Measurements from ENCODE around the gene SPRYD7. TPM values are rescaled to one million over a fixed set of nuclear protein-coding genes. Genes with fewer than 3 reads are reported as not detected.

SPRYD7 gene
- total and polyA plus RNA-seq, 2 donors (not counting 1 experiment from before 2014, with no cell fraction given), result 1.9 to 4.5 TPM

- Mint-ChIP-seq H3K4me1 (peaks cover 30% of the 10 kb centered on the region), H3K4me3 (no peak overlapping the region), H3K9me3 (ENCODE audit: insufficient read depth) (no peaks in the 10 kb centered on the region), H3K27ac (no peak overlapping the region), H3K27me3 (no peaks in the 10 kb centered on the region)
- ChIA-PET POLR2A (no interaction called here), CTCF (interaction anchor here (0.6 kb wide), 1 partner anchor 651 kb away, joined by 3 read pairs; no protein-coding TSS in a partner anchor)
- Histone ChIP-seq H3K9me3 (ENCODE audit: control extremely low read depth in 1 of 3, control insufficient read depth in 2 of 3, insufficient read depth in 1 of 3, low read length in 2 of 3) (no peaks in the 10 kb centered on the region), H3K27ac (ENCODE audit: low read length in 2 of 2) (no peak overlapping the region), H3K4me2 (replicated peaks; ENCODE audit: low read depth, low read length, poor library complexity, severe bottlenecking) (no peak overlapping the region), H4K20me1 (ENCODE audit: control insufficient read depth, insufficient read depth, low read length, poor library complexity, severe bottlenecking) (no peaks in the 10 kb centered on the region), H3K4me3 (ENCODE audit: control extremely low read depth in 1 of 5, extremely low read depth in 1 of 5, insufficient read depth in 1 of 5, low read depth in 2 of 5, low read length in 4 of 5) (no peak overlapping the region), H3K27me3 (replicated peaks in 1 of 4; ENCODE audit: control extremely low read depth in 1 of 4, control insufficient read depth in 3 of 4, insufficient read depth in 4 of 4, low read length in 3 of 4) (no peaks in the 10 kb centered on the region), H3K9ac (ENCODE audit: low read length) (no peak overlapping the region), H2AFZ (ENCODE audit: insufficient read depth, low read depth, low read length, poor library complexity, severe bottlenecking) (no peak overlapping the region), H3K4me1 (ENCODE audit: control insufficient read depth in 2 of 2, insufficient read depth in 2 of 2, low read length in 2 of 2) (peaks cover 15 to 17% of the 10 kb centered on the region in 2 donors), H3K79me2 (ENCODE audit: control insufficient read depth, insufficient read depth, low read length) (peaks cover 29% of the 10 kb centered on the region), H3K36me3 (replicated peaks in 1 of 2; ENCODE audit: control extremely low read depth in 1 of 2, control insufficient read depth in 1 of 2, extremely low read depth in 1 of 2, insufficient read depth in 2 of 2, low read length in 1 of 2) (no peaks in the 10 kb centered on the region)
- WGBS (ENCODE audit: insufficient coverage), result no CpG with 5 or more reads among the region's 7 CpGs
- ATAC-seq (ENCODE audit: low read depth) (no peak), DNase-seq (no peak)
- intact Hi-C loops (cut with micrococcal nuclease), result loop anchor here (10.0 kb wide), 1 partner anchor 1651 kb away; the partner anchor contains the start of gene WDFY2
- TF ChIP-seq CTCF (IDR thresholded peaks at IDR 0.05) (no peak), EZH2 (IDR thresholded peaks at IDR 0.05; ENCODE audit: borderline replicate concordance, insufficient read depth, low read depth, low read length, poor library complexity, severe bottlenecking) (no peak)
Measured at GRCh38 chr13:49933511-49933910, 2.6 kb downstream of the SPRYD7 start.

GRCh38 chr13:49932868-49933267 lies 3.3 kb downstream of the SPRYD7 start:
- Mint-ChIP-seq H3K27me3 (no peaks in the 10 kb centered on the region), H3K4me3 (no peak overlapping the region), H3K9me3 (ENCODE audit: insufficient read depth) (no peaks in the 10 kb centered on the region), H3K27ac (no peak overlapping the region), H3K4me1 (peaks cover 24% of the 10 kb centered on the region)
- peaks cover 0 to 2% of the 10 kb centered on the region in 2 experiments for H3K36me3 ChIP-seq (replicated peaks in 1 of 2; ENCODE audit: control extremely low read depth in 1 of 2, control insufficient read depth in 1 of 2, extremely low read depth in 1 of 2, insufficient read depth in 2 of 2, low read length in 1 of 2)
- DNase-seq (no peak), ATAC-seq (ENCODE audit: low read depth) (no peak)
- H3K9me3 ChIP-seq (ENCODE audit: control extremely low read depth in 1 of 3, control insufficient read depth in 2 of 3, insufficient read depth in 1 of 3, low read length in 2 of 3), result no peaks in the 10 kb centered on the region
- no peak overlapping the region for H3K27ac ChIP-seq (ENCODE audit: low read length in 2 of 2)
- intact Hi-C loops (cut with micrococcal nuclease), result loop anchor here (10.0 kb wide), 1 partner anchor 1652 kb away; the partner anchor contains the start of gene WDFY2
- no peak overlapping the region for H3K9ac ChIP-seq (ENCODE audit: low read length)
- POLR2A ChIA-PET, result no interaction called here
- CTCF ChIA-PET, result interaction anchor here (0.6 kb wide), 1 partner anchor 650 kb away, joined by 3 read pairs; no protein-coding TSS in a partner anchor
- no peak overlapping the region for H3K4me3 ChIP-seq (ENCODE audit: control extremely low read depth in 1 of 5, extremely low read depth in 1 of 5, insufficient read depth in 1 of 5, low read depth in 2 of 5, low read length in 4 of 5)
- H4K20me1 ChIP-seq (ENCODE audit: control insufficient read depth, insufficient read depth, low read length, poor library complexity, severe bottlenecking), result no peaks in the 10 kb centered on the region
- peaks cover 13 to 15% of the 10 kb centered on the region in 2 donors for H3K4me1 ChIP-seq (ENCODE audit: control insufficient read depth in 2 of 2, insufficient read depth in 2 of 2, low read length in 2 of 2)
- WGBS (ENCODE audit: insufficient coverage), result 100% methylated on average over 1 of the region's 1 CpG
- no peaks in the 10 kb centered on the region for H3K27me3 ChIP-seq (replicated peaks in 1 of 4; ENCODE audit: control extremely low read depth in 1 of 4, control insufficient read depth in 3 of 4, insufficient read depth in 4 of 4, low read length in 3 of 4)
- TF ChIP-seq EZH2 (IDR thresholded peaks at IDR 0.05; ENCODE audit: borderline replicate concordance, insufficient read depth, low read depth, low read length, poor library complexity, severe bottlenecking) (no peak), CTCF (IDR thresholded peaks at IDR 0.05) (no peak)
- no peak overlapping the region for H2AFZ ChIP-seq (ENCODE audit: insufficient read depth, low read depth, low read length, poor library complexity, severe bottlenecking)
- peaks cover 29% of the 10 kb centered on the region for H3K79me2 ChIP-seq (ENCODE audit: control insufficient read depth, insufficient read depth, low read length)
- H3K4me2 ChIP-seq (replicated peaks; ENCODE audit: low read depth, low read length, poor library complexity, severe bottlenecking), result no peak overlapping the region

All from B cell (primary cell).